ENCODE results near the gene GPRC5C. TPM values are rescaled to one million over a fixed set of nuclear protein-coding genes. Genes with fewer than 3 reads are reported as not detected.

The GPRC5C gene
- total and polyA plus RNA-seq, 4 donors = 34.2 to 195 (median 119) TPM

GRCh38 chr17:74407384-74407783 lies 24.5 kb upstream of the GPRC5C start:
- H3K4me3 ChIP-seq (ENCODE audit: low read depth in 1 of 3, low read length in 3 of 3) = no peak overlapping the region
- H3K4me1 ChIP-seq (ENCODE audit: control insufficient read depth in 4 of 4, insufficient read depth in 4 of 4, low read length in 3 of 4) = peaks cover 0 to 2% (median 0%) of the 10 kb centered on the region in 4 donors
- no peak overlapping the region for H3K9ac ChIP-seq (ENCODE audit: low read depth in 1 of 2, low read length in 2 of 2)
- H3K27me3 ChIP-seq (ENCODE audit: control insufficient read depth in 4 of 4, insufficient read depth in 4 of 4, low read length in 3 of 4) = no peaks in the 10 kb centered on the region
- H3K27ac ChIP-seq (ENCODE audit: low read depth in 1 of 2, low read length in 2 of 2) = no peak overlapping the region
- 58% methylated on average over 5 of the region's 5 CpGs for WGBS
- TF ChIP-seq, protein P1, sequence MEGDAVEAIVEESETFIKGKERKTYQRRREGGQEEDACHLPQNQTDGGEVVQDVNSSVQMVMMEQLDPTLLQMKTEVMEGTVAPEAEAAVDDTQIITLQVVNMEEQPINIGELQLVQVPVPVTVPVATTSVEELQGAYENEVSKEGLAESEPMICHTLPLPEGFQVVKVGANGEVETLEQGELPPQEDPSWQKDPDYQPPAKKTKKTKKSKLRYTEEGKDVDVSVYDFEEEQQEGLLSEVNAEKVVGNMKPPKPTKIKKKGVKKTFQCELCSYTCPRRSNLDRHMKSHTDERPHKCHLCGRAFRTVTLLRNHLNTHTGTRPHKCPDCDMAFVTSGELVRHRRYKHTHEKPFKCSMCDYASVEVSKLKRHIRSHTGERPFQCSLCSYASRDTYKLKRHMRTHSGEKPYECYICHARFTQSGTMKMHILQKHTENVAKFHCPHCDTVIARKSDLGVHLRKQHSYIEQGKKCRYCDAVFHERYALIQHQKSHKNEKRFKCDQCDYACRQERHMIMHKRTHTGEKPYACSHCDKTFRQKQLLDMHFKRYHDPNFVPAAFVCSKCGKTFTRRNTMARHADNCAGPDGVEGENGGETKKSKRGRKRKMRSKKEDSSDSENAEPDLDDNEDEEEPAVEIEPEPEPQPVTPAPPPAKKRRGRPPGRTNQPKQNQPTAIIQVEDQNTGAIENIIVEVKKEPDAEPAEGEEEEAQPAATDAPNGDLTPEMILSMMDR (IDR thresholded peaks at IDR 0.05; ENCODE audit: low read depth, low read length, missing input control) = no peak
- TF ChIP-seq YY1 (IDR thresholded peaks at IDR 0.05) (no peak), JUND (IDR thresholded peaks at IDR 0.05) (no peak), NR2F2 (IDR thresholded peaks at IDR 0.05) (no peak), ZBTB33 (IDR thresholded peaks at IDR 0.05) (no peak)
- TF ChIP-seq, protein P2, sequence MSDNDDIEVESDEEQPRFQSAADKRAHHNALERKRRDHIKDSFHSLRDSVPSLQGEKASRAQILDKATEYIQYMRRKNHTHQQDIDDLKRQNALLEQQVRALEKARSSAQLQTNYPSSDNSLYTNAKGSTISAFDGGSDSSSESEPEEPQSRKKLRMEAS (IDR thresholded peaks at IDR 0.05) = no peak
- no peaks in the 10 kb centered on the region for H3K9me3 ChIP-seq (ENCODE audit: control insufficient read depth in 4 of 4, low read length in 3 of 4)
- no peaks in the 10 kb centered on the region for H3K36me3 ChIP-seq (ENCODE audit: control insufficient read depth in 4 of 4, insufficient read depth in 3 of 4, low read depth in 1 of 4, low read length in 3 of 4)
- no peak for DNase-seq (ENCODE audit: low spot score)

- H3K27me3 ChIP-seq (ENCODE audit: control insufficient read depth in 4 of 4, insufficient read depth in 4 of 4, low read length in 3 of 4) = no peaks in the 10 kb centered on the region
- no peak overlapping the region for H3K27ac ChIP-seq (ENCODE audit: low read depth in 1 of 2, low read length in 2 of 2)
- peaks cover 0 to 2% (median 0%) of the 10 kb centered on the region in 4 donors for H3K4me1 ChIP-seq (ENCODE audit: control insufficient read depth in 4 of 4, insufficient read depth in 4 of 4, low read length in 3 of 4)
- no peaks in the 10 kb centered on the region for H3K36me3 ChIP-seq (ENCODE audit: control insufficient read depth in 4 of 4, insufficient read depth in 3 of 4, low read depth in 1 of 4, low read length in 3 of 4)
- H3K9ac ChIP-seq (ENCODE audit: low read depth in 1 of 2, low read length in 2 of 2) = no peak overlapping the region
- TF ChIP-seq, protein P1 (IDR thresholded peaks at IDR 0.05; ENCODE audit: low read depth, low read length, missing input control) = peak; percentile 17
- TF ChIP-seq FOXA2 (IDR thresholded peaks at IDR 0.05) = no peak
- TF ChIP-seq NR2F2 (IDR thresholded peaks at IDR 0.05) = no peak
- TF ChIP-seq HNF4G (IDR thresholded peaks at IDR 0.05) = no peak
- peak; percentile 50 to 71 for TF ChIP-seq RAD21 (IDR thresholded peaks at IDR 0.05)
- TF ChIP-seq, protein P3, sequence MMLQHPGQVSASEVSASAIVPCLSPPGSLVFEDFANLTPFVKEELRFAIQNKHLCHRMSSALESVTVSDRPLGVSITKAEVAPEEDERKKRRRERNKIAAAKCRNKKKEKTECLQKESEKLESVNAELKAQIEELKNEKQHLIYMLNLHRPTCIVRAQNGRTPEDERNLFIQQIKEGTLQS (IDR thresholded peaks at IDR 0.05) = no peak
- WGBS = 75% methylated on average over 3 of the region's 3 CpGs
- no peak overlapping the region for H3K4me3 ChIP-seq (ENCODE audit: low read depth in 1 of 3, low read length in 3 of 3)
- DNase-seq (ENCODE audit: low spot score) = no peak
- H3K9me3 ChIP-seq (ENCODE audit: control insufficient read depth in 4 of 4, low read length in 3 of 4) = no peaks in the 10 kb centered on the region
These were observed 23.6 kb upstream of the GPRC5C start for GRCh38 chr17:74408262-74408661.

GRCh38 chr17:74408815-74409214 lies 23.1 kb upstream of the GPRC5C start:
- no peak for DNase-seq (ENCODE audit: low spot score)

More at GRCh38 chr17:74408815-74409214, 23.1 kb upstream of the GPRC5C start:
- Histone ChIP-seq H3K9ac (ENCODE audit: low read depth in 1 of 2, low read length in 2 of 2) (no peak overlapping the region), H3K27me3 (ENCODE audit: control insufficient read depth in 4 of 4, insufficient read depth in 4 of 4, low read length in 3 of 4) (no peaks in the 10 kb centered on the region), H3K36me3 (ENCODE audit: control insufficient read depth in 4 of 4, insufficient read depth in 3 of 4, low read depth in 1 of 4, low read length in 3 of 4) (no peaks in the 10 kb centered on the region), H3K4me1 (ENCODE audit: control insufficient read depth in 4 of 4, insufficient read depth in 4 of 4, low read length in 3 of 4) (peaks cover 0 to 2% (median 0%) of the 10 kb centered on the region in 4 donors), H3K4me3 (ENCODE audit: low read depth in 1 of 3, low read length in 3 of 3) (no peak overlapping the region), H3K9me3 (ENCODE audit: control insufficient read depth in 4 of 4, low read length in 3 of 4) (no peaks in the 10 kb centered on the region), H3K27ac (ENCODE audit: low read depth in 1 of 2, low read length in 2 of 2) (no peak overlapping the region)
- 88% methylated on average over 4 of the region's 4 CpGs for WGBS
- no peak for TF ChIP-seq GABPA (IDR thresholded peaks at IDR 0.05 in 1 of 2, conservative IDR thresholded peaks at IDR 0.05 in 1 of 2)
- TF ChIP-seq, protein P4, sequence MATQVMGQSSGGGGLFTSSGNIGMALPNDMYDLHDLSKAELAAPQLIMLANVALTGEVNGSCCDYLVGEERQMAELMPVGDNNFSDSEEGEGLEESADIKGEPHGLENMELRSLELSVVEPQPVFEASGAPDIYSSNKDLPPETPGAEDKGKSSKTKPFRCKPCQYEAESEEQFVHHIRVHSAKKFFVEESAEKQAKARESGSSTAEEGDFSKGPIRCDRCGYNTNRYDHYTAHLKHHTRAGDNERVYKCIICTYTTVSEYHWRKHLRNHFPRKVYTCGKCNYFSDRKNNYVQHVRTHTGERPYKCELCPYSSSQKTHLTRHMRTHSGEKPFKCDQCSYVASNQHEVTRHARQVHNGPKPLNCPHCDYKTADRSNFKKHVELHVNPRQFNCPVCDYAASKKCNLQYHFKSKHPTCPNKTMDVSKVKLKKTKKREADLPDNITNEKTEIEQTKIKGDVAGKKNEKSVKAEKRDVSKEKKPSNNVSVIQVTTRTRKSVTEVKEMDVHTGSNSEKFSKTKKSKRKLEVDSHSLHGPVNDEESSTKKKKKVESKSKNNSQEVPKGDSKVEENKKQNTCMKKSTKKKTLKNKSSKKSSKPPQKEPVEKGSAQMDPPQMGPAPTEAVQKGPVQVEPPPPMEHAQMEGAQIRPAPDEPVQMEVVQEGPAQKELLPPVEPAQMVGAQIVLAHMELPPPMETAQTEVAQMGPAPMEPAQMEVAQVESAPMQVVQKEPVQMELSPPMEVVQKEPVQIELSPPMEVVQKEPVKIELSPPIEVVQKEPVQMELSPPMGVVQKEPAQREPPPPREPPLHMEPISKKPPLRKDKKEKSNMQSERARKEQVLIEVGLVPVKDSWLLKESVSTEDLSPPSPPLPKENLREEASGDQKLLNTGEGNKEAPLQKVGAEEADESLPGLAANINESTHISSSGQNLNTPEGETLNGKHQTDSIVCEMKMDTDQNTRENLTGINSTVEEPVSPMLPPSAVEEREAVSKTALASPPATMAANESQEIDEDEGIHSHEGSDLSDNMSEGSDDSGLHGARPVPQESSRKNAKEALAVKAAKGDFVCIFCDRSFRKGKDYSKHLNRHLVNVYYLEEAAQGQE (IDR thresholded peaks at IDR 0.05) = no peak
- TF ChIP-seq, protein P3 (IDR thresholded peaks at IDR 0.05) = no peak

Data from liver (tissue), 9 donors.